DMS79 treated with DMSO at 0.1 percent for 48 hours (cell line): ENCODE results near the gene INPP5E.

ENCODE experiments used
- DNase-seq: peaks from one replicate; lab custom pipeline; 2025; lab: John Stamatoyannopoulos, UW

The INPP5E gene

GRCh38 chr9:136473354-136473721, 33.7 kb upstream of the INPP5E start:
- no peak for DNase-seq

GRCh38 chr9:136472640-136473353, 33.2 kb upstream of the INPP5E start:
- DNase-seq = no peak

GRCh38 chr9:136471802-136472487, 32.3 kb upstream of the INPP5E start:
- DNase-seq = no peak

GRCh38 chr9:136470792-136471469, 31.3 kb upstream of the INPP5E start:
- no peak for DNase-seq

GRCh38 chr9:136470356-136470755, 30.7 kb upstream of the INPP5E start:
- DNase-seq = no peak

- DNase-seq = no peak
These were observed 28.1 kb upstream of the INPP5E start for GRCh38 chr9:136467766-136468165.

GRCh38 chr9:136466155-136466541, 26.5 kb upstream of the INPP5E start:
- no peak for DNase-seq

GRCh38 chr9:136465500-136466154, 26.0 kb upstream of the INPP5E start:
- no peak for DNase-seq

- DNase-seq = no peak
These were observed 24.6 kb upstream of the INPP5E start for GRCh38 chr9:136464241-136464640.

- DNase-seq = no peak
These were observed 23.9 kb upstream of the INPP5E start for GRCh38 chr9:136463578-136463977.

GRCh38 chr9:136462664-136463063, 23.0 kb upstream of the INPP5E start:
- DNase-seq = no peak

- no peak for DNase-seq
These were observed 21.2 kb upstream of the INPP5E start for GRCh38 chr9:136460772-136461325.

- no peak for DNase-seq
These were observed 19.8 kb upstream of the INPP5E start for GRCh38 chr9:136459425-136459824.

GRCh38 chr9:136457326-136457725, 17.7 kb upstream of the INPP5E start:
- no peak for DNase-seq

- no peak for DNase-seq
These were observed 16.6 kb upstream of the INPP5E start for GRCh38 chr9:136456258-136456657.

GRCh38 chr9:136455043-136456002, 15.7 kb upstream of the INPP5E start:
- DNase-seq = no peak

GRCh38 chr9:136454026-136454796, 14.6 kb upstream of the INPP5E start:
- DNase-seq = no peak

- DNase-seq = no peak
These were observed 13.7 kb upstream of the INPP5E start for GRCh38 chr9:136453326-136453725.

- no peak for DNase-seq
These were observed 11.7 kb upstream of the INPP5E start for GRCh38 chr9:136451221-136451877.

GRCh38 chr9:136448655-136449054, 9.0 kb upstream of the INPP5E start:
- no peak for DNase-seq
